Measurements from ENCODE around the gene PDXK. TPM values are rescaled to one million over a fixed set of nuclear protein-coding genes. Genes with fewer than 3 reads are reported as not detected.
A peak's percentile ranks its signal among the peaks of the same experiment; 100 is the strongest.

PDXK gene
- total and polyA plus RNA-seq, 2 of the 8 experiments (the other 6 are each of a cell fraction or from before 2014, with no cell fraction given): 78.0 to 112 TPM

DNA sequence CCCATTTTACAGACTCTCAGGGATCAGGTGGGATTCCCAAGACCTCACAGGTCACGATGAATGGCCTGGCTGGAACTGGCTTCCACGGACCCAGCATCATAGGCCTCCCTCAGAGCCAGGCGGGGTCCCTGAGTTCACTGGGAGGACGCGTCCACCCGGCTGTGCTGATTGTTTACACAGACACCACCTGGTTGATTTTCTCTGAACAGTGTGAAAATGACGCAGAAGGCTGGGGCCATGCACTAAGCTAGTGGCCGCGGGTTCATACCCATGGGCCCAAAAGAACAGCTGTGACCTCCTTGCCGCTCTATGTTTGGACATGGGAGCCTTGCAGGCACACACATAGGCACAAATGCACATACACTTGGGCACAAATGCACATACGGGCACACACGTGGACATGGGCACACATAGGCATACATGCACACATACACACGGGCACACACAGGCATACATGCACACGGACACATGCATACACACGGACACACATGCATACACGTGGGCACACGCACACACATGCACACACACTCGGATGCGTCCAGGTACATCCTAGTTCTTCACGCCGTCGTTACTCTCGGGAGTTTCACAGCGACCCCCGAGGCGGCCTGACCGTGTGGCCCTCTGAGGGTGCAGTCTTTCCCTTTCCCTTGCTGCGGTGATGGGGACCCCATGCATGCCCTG lies 34.0 kb downstream of the PDXK start:
- 97% methylated on average over 28 of the region's 28 CpGs; no CpG with 5 or more reads in 1 of the 2 experiments for WGBS, 2 experiments (ENCODE audit: extremely low coverage in 1 of 2, insufficient coverage in 1 of 2, insufficient read length in 1 of 2, insufficient replicate concordance in 2 of 2, low coverage in 1 of 2, low lambda C conversion rate in 2 of 2, missing lambda C conversion rate in 1 of 2)
- H3K9me3 ChIP-seq (ENCODE audit: insufficient read depth in 2 of 2, low read depth in 1 of 2, low read length in 1 of 2): no peaks in the 10 kb centered on the region
- peaks cover 2 to 16% of the 10 kb centered on the region in 2 experiments for H4K20me1 ChIP-seq (replicated peaks in 1 of 2; ENCODE audit: control insufficient read depth in 1 of 2, insufficient read depth in 2 of 2, low read length in 2 of 2)
- H4K8ac ChIP-seq (ENCODE audit: extremely low read depth, insufficient read depth, low read length): no peak overlapping the region; the same call in 1 of the 2 replicates
- peaks cover 7 to 32% (median 16%) of the 10 kb centered on the region in 4 experiments; a peak in 7 of 8 replicates for H3K36me3 ChIP-seq (ENCODE audit: control insufficient read depth in 2 of 4, insufficient read depth in 4 of 4, low read length in 3 of 4)
- no peak overlapping the region for H3K18ac ChIP-seq (ENCODE audit: extremely low read depth, low read length)
- 0 out of 2 replicates have a peak overlapping the region, but pooled peaks have one; percentile 11 for H2BK20ac ChIP-seq (ENCODE audit: low read length)
- POLR2A ChIA-PET (ENCODE audit: partially characterized antibody): interaction anchor here (1.2 to 1.3 kb wide), 2 partner anchors 11 to 12 kb away, joined by 3 to 4 read pairs; no protein-coding TSS in a partner anchor
- CTCF ChIA-PET (ENCODE audit: partially characterized antibody): no interaction called here
- no peaks in the 10 kb centered on the region for H3K27me3 ChIP-seq (replicated peaks in 1 of 4; ENCODE audit: control insufficient read depth in 3 of 4, extremely low read depth in 1 of 4, insufficient read depth in 3 of 4, low read length in 3 of 4)
- H3K79me1 ChIP-seq (ENCODE audit: low read depth, low read length): peaks cover 2% of the 10 kb centered on the region; the same call in 1 of the 2 replicates
- no peak overlapping the region for H2BK120ac ChIP-seq (replicated peaks; ENCODE audit: low read depth, low read length)
- no peak overlapping the region for H3K4me3 ChIP-seq (ENCODE audit: extremely low read depth in 1 of 4, insufficient read depth in 2 of 4, low read depth in 3 of 4, low read length in 4 of 4)
- FAIRE-seq (no peak), DNase-seq (ENCODE audit: low read depth in 1 of 2, low spot score in 2 of 2) (no peak)
- no peak overlapping the region for H3K27ac ChIP-seq (ENCODE audit: low read depth, low read length)
- H2AK5ac ChIP-seq (ENCODE audit: low read depth, low read length): no peak overlapping the region
- no peak overlapping the region for H4K5ac ChIP-seq (ENCODE audit: insufficient read length, low read depth, low read length)
- no peaks in the 10 kb centered on the region for H3K23me2 ChIP-seq (ENCODE audit: low read depth, low read length)
- no peaks in the 10 kb centered on the region for H3K4me1 ChIP-seq (replicated peaks in 1 of 4; ENCODE audit: control insufficient read depth in 3 of 4, insufficient read depth in 4 of 4, low read length in 3 of 4)
- H3K23ac ChIP-seq (ENCODE audit: insufficient read length): no peak overlapping the region
- no peak overlapping the region for H2BK15ac ChIP-seq (ENCODE audit: low read length)
- H3K4me2 ChIP-seq (ENCODE audit: insufficient read depth in 1 of 2, low read depth in 2 of 2, low read length in 2 of 2): no peak overlapping the region
- no peak overlapping the region for H3K56ac ChIP-seq (replicated peaks; ENCODE audit: insufficient read length, low read depth, low read length)
- peak overlapping the region; percentile 6 for H4K91ac ChIP-seq (replicated peaks; ENCODE audit: insufficient read length, low read length)
- H2BK5ac ChIP-seq (ENCODE audit: low read depth, low read length): peak overlapping the region; percentile 6; the same call in 1 of the 2 replicates
- no peak overlapping the region for H3K14ac ChIP-seq (ENCODE audit: insufficient read length)
- no peak overlapping the region for H2BK12ac ChIP-seq (ENCODE audit: low read depth, low read length)
- H3K4ac ChIP-seq (replicated peaks; ENCODE audit: insufficient read length, low read depth, low read length): no peak overlapping the region
- TF ChIP-seq, protein P1, sequence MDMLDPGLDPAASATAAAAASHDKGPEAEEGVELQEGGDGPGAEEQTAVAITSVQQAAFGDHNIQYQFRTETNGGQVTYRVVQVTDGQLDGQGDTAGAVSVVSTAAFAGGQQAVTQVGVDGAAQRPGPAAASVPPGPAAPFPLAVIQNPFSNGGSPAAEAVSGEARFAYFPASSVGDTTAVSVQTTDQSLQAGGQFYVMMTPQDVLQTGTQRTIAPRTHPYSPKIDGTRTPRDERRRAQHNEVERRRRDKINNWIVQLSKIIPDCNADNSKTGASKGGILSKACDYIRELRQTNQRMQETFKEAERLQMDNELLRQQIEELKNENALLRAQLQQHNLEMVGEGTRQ (IDR thresholded peaks at IDR 0.05; ENCODE audit: low read length): no peak
- TF ChIP-seq CBX8 (IDR thresholded peaks at IDR 0.05; ENCODE audit: borderline replicate concordance, low read depth, low read length) (no peak), FOSL1 (IDR thresholded peaks at IDR 0.05; ENCODE audit: insufficient read depth, low read depth, low read length) (no peak), TAF1 (IDR thresholded peaks at IDR 0.05; ENCODE audit: low read depth, low read length) (no peak)
- TF ChIP-seq, protein P2, sequence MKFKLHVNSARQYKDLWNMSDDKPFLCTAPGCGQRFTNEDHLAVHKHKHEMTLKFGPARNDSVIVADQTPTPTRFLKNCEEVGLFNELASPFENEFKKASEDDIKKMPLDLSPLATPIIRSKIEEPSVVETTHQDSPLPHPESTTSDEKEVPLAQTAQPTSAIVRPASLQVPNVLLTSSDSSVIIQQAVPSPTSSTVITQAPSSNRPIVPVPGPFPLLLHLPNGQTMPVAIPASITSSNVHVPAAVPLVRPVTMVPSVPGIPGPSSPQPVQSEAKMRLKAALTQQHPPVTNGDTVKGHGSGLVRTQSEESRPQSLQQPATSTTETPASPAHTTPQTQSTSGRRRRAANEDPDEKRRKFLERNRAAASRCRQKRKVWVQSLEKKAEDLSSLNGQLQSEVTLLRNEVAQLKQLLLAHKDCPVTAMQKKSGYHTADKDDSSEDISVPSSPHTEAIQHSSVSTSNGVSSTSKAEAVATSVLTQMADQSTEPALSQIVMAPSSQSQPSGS (IDR thresholded peaks at IDR 0.05; ENCODE audit: low read length): no peak
- H2AFZ ChIP-seq (ENCODE audit: low read length): no peak overlapping the region
- H3K9ac ChIP-seq (replicated peaks in 1 of 4; ENCODE audit: extremely low read depth in 1 of 4, low read depth in 3 of 4, low read length in 3 of 4): no peak overlapping the region
- no peaks in the 10 kb centered on the region for H3K79me2 ChIP-seq (ENCODE audit: control insufficient read depth in 1 of 2, insufficient read depth in 2 of 2, low read length in 2 of 2)

All from H1 (cell line).